GM12875 (cell line): ENCODE data around the gene MIA3.

Experiments
- H3K4me3 ChIP-seq: one replicate; pipeline ENCODE4 v1.5.1; 2011; ENCODE audit warnings: low read depth, low read length, control low read depth
- CTCF ChIP-seq: IDR thresholded peaks from 2 replicates; pipeline ENCODE4 v1.5.1; 2011; ENCODE audit warnings: low read depth, mild to moderate bottlenecking, control low read depth, inconsistent platforms, low read length, moderate library complexity, borderline replicate concordance; ENCODE audit not compliant: insufficient read depth

MIA3 gene

DNA sequence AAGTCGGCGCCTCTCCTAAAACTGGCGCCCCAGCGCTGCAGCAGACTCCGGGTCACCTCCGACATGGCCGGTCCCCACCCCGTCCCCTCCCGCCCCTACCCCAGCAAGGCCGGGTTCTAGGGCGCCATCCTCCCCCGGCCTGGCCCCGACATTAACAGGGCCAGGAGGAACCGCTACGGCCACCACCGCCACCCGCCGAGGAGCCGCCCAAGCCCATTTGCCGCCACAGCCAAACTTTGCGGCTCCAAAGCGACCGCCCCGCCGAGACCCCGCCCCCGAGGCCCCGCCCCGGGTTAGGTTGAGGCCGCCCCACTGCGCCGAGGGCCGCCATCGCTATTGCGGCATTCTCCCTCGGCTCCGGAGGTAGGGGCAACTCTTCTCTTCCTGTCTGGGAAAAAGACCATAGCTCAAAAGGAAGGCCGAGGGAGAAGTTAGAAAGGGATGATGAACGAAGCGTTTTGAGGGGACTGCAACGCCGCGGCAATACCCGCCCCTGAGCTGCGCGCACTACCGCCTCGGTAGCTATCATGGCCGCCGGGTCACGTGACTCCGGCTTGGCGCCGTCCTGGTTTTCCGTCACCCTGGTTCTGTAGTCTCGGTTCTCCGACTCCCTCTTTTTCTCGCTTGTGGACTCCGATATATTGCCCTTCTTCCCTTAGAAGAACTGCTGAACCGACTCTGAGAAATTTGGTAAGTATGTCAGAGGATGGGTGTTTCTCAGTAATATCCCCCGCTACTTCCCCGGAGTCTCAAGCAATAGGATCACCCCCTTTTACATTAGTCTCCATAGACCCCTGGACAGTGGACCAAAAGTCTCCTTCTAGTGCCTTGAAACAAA, 94.6 kb downstream of the MIA3 start, which contains the start of the genes AIDA and BROX:
TSS of gene AIDA (minus strand) at position 239 of the 838 bp plus-strand sequence. CDS start at position 65, 174 bp downstream.
TSS of gene BROX (plus strand) at position 312 of the 838 bp plus-strand sequence. CDS start 3,136 bp downstream, outside the sequence.
- peak within 1 kb of the TSS; percentile 90 for H3K4me3 ChIP-seq
- no peak for TF ChIP-seq CTCF

DNA sequence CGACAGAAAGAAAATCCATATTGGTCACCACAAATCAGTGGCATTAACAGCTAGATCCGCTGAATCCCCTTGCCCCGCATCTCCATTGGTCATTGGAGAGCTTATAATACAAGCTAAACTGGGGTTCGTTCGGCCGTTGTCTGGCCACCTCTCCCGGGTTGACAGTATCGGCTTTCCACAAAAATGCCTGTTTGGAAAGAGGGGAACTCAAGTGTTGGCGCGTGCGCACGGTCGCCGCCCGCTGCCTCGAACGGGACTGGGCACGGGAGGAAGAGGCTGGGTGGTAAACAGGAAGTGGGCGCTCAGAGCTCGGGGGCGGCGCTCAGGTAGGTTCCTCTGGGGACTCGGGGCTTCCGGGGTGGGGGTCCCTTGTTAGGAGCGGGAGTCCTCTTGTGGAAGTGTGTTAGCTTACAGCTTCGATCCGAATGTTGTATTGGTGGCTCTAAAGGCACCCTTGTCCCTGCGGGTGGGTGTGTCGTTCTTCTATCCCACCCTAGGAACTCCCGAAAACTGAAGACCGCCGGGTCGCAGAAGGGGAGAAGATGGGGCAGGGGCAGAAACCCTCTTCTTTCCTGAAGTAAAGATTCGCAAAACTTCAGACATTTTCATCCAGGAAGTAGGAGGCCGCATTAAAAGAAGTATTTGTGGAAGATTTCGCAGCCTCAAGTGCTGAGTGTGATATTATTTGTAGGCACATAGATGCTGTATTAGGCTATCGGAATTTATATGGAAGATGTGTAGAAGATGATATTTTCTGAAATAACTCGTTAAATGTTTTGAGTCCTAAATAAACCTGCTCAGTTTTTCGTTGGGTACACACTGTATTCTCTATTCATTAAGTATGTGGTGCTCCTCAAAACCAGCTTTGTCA, 95.4 kb downstream of the MIA3 start:
- 0 out of 2 replicates have a peak, but pooled peaks have one; percentile 14 for TF ChIP-seq CTCF
- H3K4me3 ChIP-seq = peak overlapping the region; percentile 90

- H3K4me3 ChIP-seq = no peak overlapping the region
- no peak for TF ChIP-seq CTCF
Observed at GRCh38 chr1:222716393-222716792, 98.5 kb downstream of the MIA3 start.
